Spleen (tissue), 7 donors: Measurements from ENCODE around the gene CLDN2.

ENCODE experiments used
- CTCF ChIP-seq, 11 experiments: fragments of 200-600 bp in 7 of 11; fragments of 450-650 bp in 4 of 11; sonication (generic) in 4 of 11; IDR thresholded peaks in 8 of 11; conservative IDR thresholded peaks in 3 of 11; 1 replicate in 7 of 11; 2 replicates in 4 of 11; pipeline versions ENCODE4 v1.4.0 to v1.8.0; 2016 to 2021; ENCODE audit warnings: antibody characterized with exemption in 11 of 11, inconsistent platforms in 4 of 11, mild to moderate bottlenecking in 1 of 11
- POLR2A ChIP-seq, 3 donors: fragments of 450-650 bp; IDR thresholded peaks; one replicate each; pipeline ENCODE4 v1.5.1; 2017; ENCODE audit warnings: antibody characterized with exemption in 3 of 3, mild to moderate bottlenecking in 1 of 3
- POLR2AphosphoS5 ChIP-seq, 3 donors: sonication (generic); formaldehyde crosslinking; IDR thresholded peaks; one replicate each; pipeline ENCODE4 v1.5.1; 2017; ENCODE audit warnings: antibody characterized with exemption in 3 of 3
- donor health status: DM: no; HTN: no; CAD: no; lungs with moderate emphysema.
- donor health status: DM: no; HTN: no; CAD: no.
- donor health status: DM: no; HTN: no; CAD: no.

DNA sequence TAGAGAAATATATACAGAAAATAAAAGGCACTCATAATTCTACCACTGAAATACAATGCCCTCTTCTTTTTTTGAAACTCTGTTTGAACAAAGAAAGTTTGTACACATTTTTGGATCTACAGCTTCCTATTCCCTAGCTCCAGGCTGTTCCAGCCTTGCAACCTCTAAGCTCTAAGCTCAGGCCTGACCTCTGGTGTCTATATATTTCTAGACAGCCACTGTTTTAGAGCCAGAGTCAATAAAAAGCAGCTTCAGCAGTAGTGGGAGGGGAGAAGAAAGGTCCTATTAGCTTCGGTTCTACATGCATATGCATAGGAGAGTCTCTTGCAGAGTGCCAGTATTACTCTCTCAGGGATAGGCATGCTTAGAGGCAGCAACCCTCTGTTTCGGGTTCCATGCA lies 39.7 kb downstream of the CLDN2 start:
- no peak for TF ChIP-seq POLR2A (IDR thresholded peaks at IDR 0.05)
- no peak for TF ChIP-seq CTCF (IDR thresholded peaks at IDR 0.05 in 8 of 11, conservative IDR thresholded peaks at IDR 0.05 in 3 of 11)
- TF ChIP-seq POLR2AphosphoS5 (IDR thresholded peaks at IDR 0.05), result no peak
